Hepatocyte (in vitro differentiated cells): ENCODE data around the gene SORD. TPM values are rescaled to one million over a fixed set of nuclear protein-coding genes. Genes with fewer than 3 reads are reported as not detected.

Experiments used
- DNase-seq: peaks from one replicate; pipeline ENCODE4 v3.0.0-alpha.2; 2016; ENCODE audit warnings: low spot score
- H2AFZ ChIP-seq: fragments of 200-600 bp; sonication (generic); 2 replicates; pipeline ENCODE4 v1.6.0; 2016; ENCODE audit warnings: antibody characterized with exemption, mild to moderate bottlenecking
- H3K27ac ChIP-seq: fragments of 200-600 bp; sonication (generic); 2 replicates; pipeline ENCODE4 v1.5.1; 2016; ENCODE audit warnings: mild to moderate bottlenecking
- H3K27me3 ChIP-seq: fragments of 200-600 bp; sonication (generic); 2 replicates; pipeline ENCODE4 v1.6.1; 2016
- H3K36me3 ChIP-seq: fragments of 200-600 bp; sonication (generic); replicated peaks from 2 replicates; pipeline ENCODE4 v1.5.1; 2016; ENCODE audit warnings: low read depth; ENCODE audit not compliant: insufficient read depth
- H3K4me1 ChIP-seq: fragments of 200-600 bp; sonication (generic); 2 replicates; pipeline ENCODE4 v1.5.1; 2016; ENCODE audit warnings: mild to moderate bottlenecking, moderate library complexity; ENCODE audit not compliant: insufficient read depth
- H3K4me2 ChIP-seq: fragments of 200-600 bp; sonication (generic); 2 replicates; pipeline ENCODE4 v1.6.0; 2016
- H3K4me3 ChIP-seq: fragments of 200-600 bp; sonication (generic); 2 replicates; pipeline ENCODE4 v1.5.1; 2016; ENCODE audit warnings: mild to moderate bottlenecking
- H3K79me2 ChIP-seq: fragments of 200-600 bp; sonication (generic); 2 replicates; pipeline ENCODE4 v1.6.0; 2017; ENCODE audit warnings: mild to moderate bottlenecking
- H3K9me2 ChIP-seq: fragments of 200-600 bp; sonication (generic); replicated peaks from 2 replicates; pipeline ENCODE4 v1.6.0; 2017; ENCODE audit warnings: mild to moderate bottlenecking; ENCODE audit not compliant: insufficient read depth
- H3K9me3 ChIP-seq: fragments of 200-600 bp; sonication (generic); 2 replicates; pipeline ENCODE4 v1.5.1; 2016; ENCODE audit warnings: low read depth, mild to moderate bottlenecking
- H4K20me1 ChIP-seq: fragments of 200-600 bp; sonication (generic); 2 replicates; pipeline ENCODE4 v1.6.0; 2016; ENCODE audit warnings: mild to moderate bottlenecking; ENCODE audit not compliant: insufficient read depth, poor library complexity, severe bottlenecking
- CTCF ChIP-seq: fragments of 200-600 bp; sonication (generic); IDR thresholded peaks from 2 replicates; pipeline ENCODE4 v1.5.1; 2016; ENCODE audit warnings: antibody characterized with exemption, mild to moderate bottlenecking; ENCODE audit not compliant: poor library complexity
- EZH2 ChIP-seq: fragments of 200-600 bp; sonication (generic); IDR thresholded peaks from 2 replicates; pipeline ENCODE4 v1.6.1; 2016; ENCODE audit warnings: antibody characterized with exemption, mild to moderate bottlenecking, borderline replicate concordance
- EZH2phosphoT487 ChIP-seq: fragments of 200-600 bp; sonication (generic); IDR thresholded peaks from one replicate; pipeline ENCODE4 v1.6.1; 2018; ENCODE audit warnings: antibody characterized with exemption, mild to moderate bottlenecking, low read depth, moderate library complexity; ENCODE audit not compliant: unreplicated experiment, severe bottlenecking
- WGBS: methylation state at CpG from one replicate; pipeline ENCODE4 v1.1.6; 2016; ENCODE audit warnings: low lambda C conversion rate; ENCODE audit errors: missing lambda C conversion rate; 5-methylcytosine and 5-hydroxymethylcytosine counted together
- polyA plus RNA-seq: library from polyadenylated mRNA; unstranded; fragments of >200 nt; fragmentation: Nextera tagmentation; extraction: Ambion mirVana; gene quantifications from 2 replicates; pipeline ENCODE4 v1.2.1, GENCODE V29; 2016
- total RNA-seq: library from RNA; depleted of rRNA; stranded (reverse); fragments of >200 nt; gene quantifications from 2 replicates; pipeline ENCODE4 v1.2.3, GENCODE V29; 2014

The SORD gene
- total and polyA plus RNA-seq, 2 experiments from 2014 or later: 81.8 to 116 TPM

DNA sequence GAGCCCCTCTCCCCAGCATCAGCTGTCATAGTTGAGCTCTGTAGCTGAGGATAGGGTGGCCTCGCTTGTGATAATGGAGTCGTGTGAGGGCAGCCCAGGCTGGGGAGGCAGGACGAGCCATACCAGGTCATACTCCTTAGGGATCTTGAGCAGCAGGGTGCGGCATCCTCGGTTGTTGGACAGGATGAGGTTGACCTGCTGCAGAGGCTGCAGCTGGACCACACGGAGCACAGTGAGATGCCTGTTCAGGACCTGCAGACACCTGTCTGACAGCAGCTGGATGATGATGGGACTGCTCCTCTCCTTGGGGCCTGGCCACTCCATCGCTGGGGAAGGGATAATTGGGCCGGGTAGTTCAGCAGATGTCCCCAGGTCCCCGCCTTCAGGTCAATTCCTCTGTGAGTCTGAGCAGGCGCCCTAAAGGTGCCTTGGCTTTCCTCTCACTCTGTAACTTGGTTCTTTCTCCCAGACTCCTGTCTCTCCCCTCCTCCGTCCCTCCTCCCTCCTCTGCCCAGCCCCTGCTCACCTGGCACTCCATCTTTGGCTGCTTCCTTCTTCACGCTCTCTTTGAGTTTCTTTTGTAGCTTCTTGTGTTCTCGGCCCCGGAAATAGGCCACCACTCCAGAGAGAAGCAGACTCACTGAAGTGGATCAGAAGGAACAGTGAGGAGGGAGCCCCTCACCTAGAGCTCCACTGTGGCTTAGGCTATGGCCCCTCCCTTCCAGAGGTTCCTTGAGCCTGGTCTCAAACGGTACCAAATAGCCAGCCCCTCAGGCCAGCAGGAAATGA lies 83.2 kb downstream of the SORD start:
- DNase-seq: no peak
- H3K27me3 ChIP-seq: peaks cover 22% of the 10 kb centered on the region

DNA sequence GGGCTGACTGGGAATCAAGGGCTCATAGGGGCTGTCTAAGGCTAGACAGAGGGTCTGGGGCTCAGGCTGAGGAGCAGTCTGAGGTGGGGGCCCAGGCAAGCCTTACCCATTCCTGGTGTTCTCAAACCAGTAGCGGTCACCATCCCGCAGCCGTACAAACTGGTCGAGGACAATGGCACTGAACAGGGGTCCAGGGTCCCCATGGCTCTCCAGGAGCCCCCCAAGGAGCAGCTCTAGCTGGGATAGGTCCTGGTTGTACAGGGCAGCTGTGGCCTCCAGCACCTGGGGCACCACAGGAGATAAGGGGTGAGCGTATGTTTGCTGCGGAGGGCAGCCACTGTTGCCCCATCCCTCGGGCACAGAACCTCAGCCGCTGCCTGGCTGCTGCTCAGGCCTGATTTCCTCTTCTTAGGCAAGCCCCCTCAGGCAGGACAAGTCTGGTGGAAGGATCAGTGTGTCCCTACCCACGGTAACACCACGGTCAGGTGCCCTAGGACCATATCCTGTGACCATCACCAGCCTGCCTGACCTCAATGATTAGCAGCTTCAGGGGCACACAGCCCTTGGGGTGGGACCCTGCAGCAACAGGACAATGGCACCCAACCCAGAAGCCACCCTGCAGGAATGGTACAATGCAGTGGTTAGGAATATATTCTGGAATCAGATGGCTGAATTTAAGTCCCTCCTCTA lies 85.1 kb downstream of the SORD start:
- Histone ChIP-seq H4K20me1 (no peaks in the 10 kb centered on the region), H3K36me3 (no peaks in the 10 kb centered on the region), H3K4me3 (no peak overlapping the region), H3K79me2 (no peaks in the 10 kb centered on the region), H3K4me2 (no peak overlapping the region), H3K9me3 (no peaks in the 10 kb centered on the region), H3K9me2 (no peaks in the 10 kb centered on the region), H3K27me3 (peaks cover 40% of the 10 kb centered on the region), H2AFZ (no peak overlapping the region), H3K4me1 (peaks cover 8% of the 10 kb centered on the region), H3K27ac (no peak overlapping the region)
- no peak for DNase-seq
- no peak for TF ChIP-seq CTCF
- no peak for TF ChIP-seq EZH2
- TF ChIP-seq EZH2phosphoT487: no peak
- WGBS: 93% methylated on average over 10 of the region's 10 CpGs

More for the DNA sequence above, 83.2 kb downstream of the SORD start:
- 86% methylated on average over 14 of the region's 15 CpGs for WGBS
- Histone ChIP-seq H3K79me2 (no peaks in the 10 kb centered on the region), H3K4me3 (no peak overlapping the region), H3K4me1 (no peaks in the 10 kb centered on the region), H3K9me2 (no peaks in the 10 kb centered on the region), H3K36me3 (no peaks in the 10 kb centered on the region), H2AFZ (no peak overlapping the region), H4K20me1 (no peaks in the 10 kb centered on the region), H3K27ac (no peak overlapping the region), H3K9me3 (no peaks in the 10 kb centered on the region), H3K4me2 (no peak overlapping the region)
- TF ChIP-seq EZH2 (no peak), CTCF (no peak), EZH2phosphoT487 (no peak)

DNA sequence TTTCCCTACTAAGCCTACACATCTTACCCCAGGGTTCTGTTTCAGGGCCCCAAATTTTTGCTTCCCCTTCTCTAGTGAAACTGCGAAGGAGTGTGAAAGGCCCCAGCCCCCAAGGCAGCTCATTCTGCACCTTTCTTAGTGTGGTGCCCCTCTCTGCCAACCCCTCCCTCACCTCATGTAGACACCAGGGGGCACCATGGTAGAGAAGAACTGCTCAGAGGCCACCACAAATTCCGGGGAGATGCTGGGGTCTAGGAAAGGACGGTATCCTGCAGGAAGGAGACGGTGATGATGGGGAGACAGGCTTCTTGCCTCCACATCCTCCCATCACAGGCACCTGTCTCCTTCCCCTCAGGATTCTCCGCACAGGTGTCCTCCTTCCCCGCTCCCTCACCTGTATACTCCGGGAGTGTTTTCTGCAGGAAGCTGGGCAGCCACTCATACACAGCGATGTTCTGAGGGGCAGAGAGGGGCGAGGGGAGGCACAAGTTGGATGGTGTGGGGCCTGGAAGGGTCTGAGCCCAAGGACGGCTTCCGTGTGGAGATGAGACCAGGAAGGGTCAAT lies 87.3 kb downstream of the SORD start:
- Histone ChIP-seq H4K20me1 (no peaks in the 10 kb centered on the region), H3K27me3 (peaks cover 63% of the 10 kb centered on the region), H3K9me3 (no peaks in the 10 kb centered on the region), H3K4me1 (peaks cover 20% of the 10 kb centered on the region), H3K36me3 (no peaks in the 10 kb centered on the region), H3K9me2 (no peaks in the 10 kb centered on the region), H3K27ac (no peak overlapping the region), H2AFZ (no peak overlapping the region), H3K4me2 (no peak overlapping the region), H3K79me2 (no peaks in the 10 kb centered on the region), H3K4me3 (no peak overlapping the region)
- TF ChIP-seq EZH2phosphoT487: no peak
- no peak for TF ChIP-seq EZH2
- no peak for TF ChIP-seq CTCF
- WGBS: 80% methylated on average over 11 of the region's 11 CpGs
- no peak for DNase-seq
